HL-60 (cell line): ENCODE data around the gene KCNE4.

Source experiments
- DNase-seq, 2 experiments: peaks; one replicate each; pipeline ENCODE4 v3.0.0-alpha.2; 2010 to 2020; ENCODE audit warnings: low read depth in 1 of 2, low spot score in 1 of 2
- H3K27ac ChIP-seq: fragments of 250-450 bp; sonication (Bioruptor Pico); replicated peaks from 2 replicates; pipeline ENCODE4 v1.5.1; 2020; ENCODE audit warnings: mild to moderate bottlenecking, moderate library complexity
- H3K27me3 ChIP-seq: fragments of 250-450 bp; sonication (Bioruptor Pico); 2 replicates; pipeline ENCODE4 v1.5.1; 2021; ENCODE audit warnings: mild to moderate bottlenecking, moderate library complexity; ENCODE audit not compliant: insufficient read depth, poor library complexity, severe bottlenecking
- H3K4me3 ChIP-seq: replicated peaks from 2 replicates; pipeline ENCODE4 v1.5.1; 2011; ENCODE audit warnings: mild to moderate bottlenecking, control low read depth, low read length; ENCODE audit not compliant: insufficient read depth
- CTCF ChIP-seq: IDR thresholded peaks from one replicate; pipeline ENCODE4 v1.5.1; 2011; ENCODE audit warnings: low read length, control low read depth, inconsistent platforms; ENCODE audit not compliant: insufficient read depth
- GABPA ChIP-seq: IDR thresholded peaks from 2 replicates; pipeline ENCODE4 v1.6.1; 2012; ENCODE audit warnings: low read depth
- POLR2AphosphoS5 ChIP-seq: IDR thresholded peaks from 2 replicates; pipeline ENCODE4 v1.6.1; 2012; ENCODE audit warnings: low read depth
- REST ChIP-seq: IDR thresholded peaks from 2 replicates; pipeline ENCODE4 v1.6.1; 2012; ENCODE audit warnings: low read depth; ENCODE audit not compliant: insufficient replicate concordance
- SPI1 ChIP-seq: IDR thresholded peaks from 2 replicates; pipeline ENCODE4 v1.6.1; 2012; ENCODE audit warnings: low read depth, mild to moderate bottlenecking, borderline replicate concordance

KCNE4 gene

GRCh38 chr2:223055836-223056235 lies 3.8 kb downstream of the KCNE4 start:
- no peak overlapping the region for H3K4me3 ChIP-seq
- TF ChIP-seq SPI1 (no peak), CTCF (no peak), GABPA (no peak), REST (no peak)
- H3K27me3 ChIP-seq, result no peaks in the 10 kb centered on the region
- DNase-seq, result no peak
- no peak overlapping the region for H3K27ac ChIP-seq

GRCh38 chr2:223056701-223057418 lies 4.9 kb downstream of the KCNE4 start:
- no peak for DNase-seq
- TF ChIP-seq GABPA, result no peak
- no peak for TF ChIP-seq REST
- TF ChIP-seq SPI1, result no peak
- TF ChIP-seq POLR2AphosphoS5, result no peak
- TF ChIP-seq CTCF, result no peak
- no peak overlapping the region for H3K4me3 ChIP-seq
- no peak overlapping the region for H3K27ac ChIP-seq
- no peaks in the 10 kb centered on the region for H3K27me3 ChIP-seq

GRCh38 chr2:223057569-223057968 lies 5.6 kb downstream of the KCNE4 start:
- Histone ChIP-seq H3K27me3 (peaks cover 2% of the 10 kb centered on the region), H3K27ac (no peak overlapping the region), H3K4me3 (no peak overlapping the region)
- TF ChIP-seq GABPA (no peak), REST (no peak), POLR2AphosphoS5 (no peak), CTCF (no peak), SPI1 (no peak)
- no peak for DNase-seq
